CD4-positive, alpha-beta memory T cell (primary cell): ENCODE measurements around the gene DMKN. TPM values are rescaled to one million over a fixed set of nuclear protein-coding genes. Genes with fewer than 3 reads are reported as not detected.

ENCODE experiments used
- CTCF ChIA-PET: fragments of 350-600 bp; sonication (Branson Sonifier 250); formaldehyde crosslinking; loops from one replicate; lab custom pipeline; 2021; ENCODE audit warnings: inconsistent platforms; ENCODE audit not compliant: partially characterized antibody; lab: Charles Lee
- POLR2A ChIA-PET: fragments of 350-600 bp; sonication (Branson Sonifier 250); formaldehyde crosslinking; loops from one replicate; lab custom pipeline; 2021; ENCODE audit not compliant: partially characterized antibody; lab: Charles Lee
- DNase-seq, 5 donors: peaks; one replicate each; pipeline versions ENCODE4 v3.0.0 to v3.0.0-alpha.2; 2020 to 2022; ENCODE audit warnings: mixed read lengths in 1 of 5
- H3K27ac ChIP-seq: one replicate; pipeline ENCODE4 v1.7.0; 2013; ENCODE audit warnings: low read depth, low read length
- H3K27me3 ChIP-seq: 2 replicates; pipeline ENCODE4 v1.7.0; 2013; ENCODE audit warnings: mild to moderate bottlenecking, low read length, moderate library complexity; ENCODE audit not compliant: insufficient read depth
- H3K36me3 ChIP-seq: 2 replicates; pipeline ENCODE4 v1.7.0; 2013; ENCODE audit warnings: mild to moderate bottlenecking, low read length, moderate library complexity; ENCODE audit not compliant: insufficient read depth
- H3K4me1 ChIP-seq: 2 replicates; pipeline ENCODE4 v1.7.0; 2013; ENCODE audit warnings: mild to moderate bottlenecking, low read length, moderate library complexity; ENCODE audit not compliant: insufficient read depth
- H3K4me3 ChIP-seq, 2 donors: one replicate each; pipeline ENCODE4 v1.7.0; 2013; ENCODE audit warnings: low read length in 2 of 2, mild to moderate bottlenecking in 1 of 2
- H3K9me3 ChIP-seq, 2 donors: one replicate each; pipeline ENCODE4 v1.7.0; 2013; ENCODE audit warnings: low read length in 2 of 2, control low read depth in 1 of 2; ENCODE audit not compliant: control insufficient read depth in 1 of 2
- H3K27ac Mint-ChIP-seq, 7 donors: one replicate each; pipeline ENCODE4 v1.8.0; 2020 to 2021; ENCODE audit warnings: mixed read lengths in 7 of 7, mild to moderate bottlenecking in 6 of 7, inconsistent platforms in 3 of 7, moderate library complexity in 3 of 7
- H3K27me3 Mint-ChIP-seq, 2 donors: one replicate each; pipeline ENCODE4 v1.8.0; 2020 to 2021; ENCODE audit warnings: mixed read lengths in 2 of 2
- H3K36me3 Mint-ChIP-seq, 2 donors: one replicate each; pipeline ENCODE4 v1.8.0; 2020 to 2021; ENCODE audit warnings: mixed read lengths in 2 of 2, inconsistent platforms in 1 of 2, mild to moderate bottlenecking in 1 of 2
- H3K4me1 Mint-ChIP-seq, 4 donors: one replicate each; pipeline ENCODE4 v1.8.0; 2020 to 2021; ENCODE audit warnings: mixed read lengths in 4 of 4, mild to moderate bottlenecking in 1 of 4
- H3K4me3 Mint-ChIP-seq, 8 donors: one replicate each; pipeline ENCODE4 v1.8.0; 2020 to 2021; ENCODE audit warnings: mixed read lengths in 8 of 8, mild to moderate bottlenecking in 7 of 8, moderate library complexity in 6 of 8, inconsistent platforms in 3 of 8
- H3K9me3 Mint-ChIP-seq, 8 donors: one replicate each; pipeline ENCODE4 v1.8.0; 2020 to 2021; ENCODE audit warnings: mixed read lengths in 8 of 8, mild to moderate bottlenecking in 5 of 8, inconsistent platforms in 3 of 8, moderate library complexity in 1 of 8
- intact Hi-C: fragments of 100-400 bp; cut with micrococcal nuclease; formaldehyde crosslinking; loops from one replicate; pipeline ENCODE4 v1.15.1; 2023
- polyA plus RNA-seq, 2 donors: library from polyadenylated mRNA; unstranded; fragments of 300-500 nt; fragmentation: Illumina TruSeq; gene quantifications; one replicate each; pipeline ENCODE4 v1.2.3, GENCODE V29; 2021
- total RNA-seq, 2 experiments: library from RNA; stranded (reverse); gene quantifications; one replicate each; pipeline ENCODE4 v1.2.3, GENCODE V29; 2021

DMKN gene
- total and polyA plus RNA-seq, 4 experiments from 2014 or later, result 0.89 to 1.4 (median 0.97) TPM; not detected in 1

- no peak overlapping the region for H3K27ac ChIP-seq
- Mint-ChIP-seq H3K4me3 (no peak overlapping the region), H3K27me3 (peaks cover 12 to 26% of the 10 kb centered on the region in 2 donors), H3K4me1 (peaks cover 10 to 23% (median 15%) of the 10 kb centered on the region in 4 donors), H3K9me3 (no peaks in the 10 kb centered on the region), H3K27ac (peak overlapping the region in 1 of 7 donors; percentile 2), H3K36me3 (no peaks in the 10 kb centered on the region)
- H3K27me3 ChIP-seq, result no peaks in the 10 kb centered on the region
- intact Hi-C loops, result no loop called here
- H3K4me1 ChIP-seq, result peaks cover 19% of the 10 kb centered on the region
- no peak overlapping the region for H3K4me3 ChIP-seq
- DNase-seq, result no peak
- ChIA-PET POLR2A (no interaction called here), CTCF (interaction anchor here (1.3 to 3.7 kb wide), 2 partner anchors 9 to 11 kb away, joined by 4 to 17 read pairs; no protein-coding TSS in a partner anchor)
- no peaks in the 10 kb centered on the region for H3K9me3 ChIP-seq
- H3K36me3 ChIP-seq, result no peaks in the 10 kb centered on the region
Measured at GRCh38 chr19:35506011-35506410, 7.4 kb downstream of the DMKN start.

- CTCF ChIA-PET, result no interaction called here
- Histone ChIP-seq H3K36me3 (no peaks in the 10 kb centered on the region), H3K27ac (no peak overlapping the region), H3K4me1 (no peaks in the 10 kb centered on the region), H3K4me3 (no peak overlapping the region), H3K27me3 (no peaks in the 10 kb centered on the region), H3K9me3 (no peaks in the 10 kb centered on the region)
- H3K4me1 Mint-ChIP-seq, result peaks cover 0 to 5% (median 2%) of the 10 kb centered on the region in 4 donors
- DNase-seq, result no peak
- H3K36me3 Mint-ChIP-seq, result no peaks in the 10 kb centered on the region
- peak overlapping the region in 1 of 7 donors; percentile 25 for H3K27ac Mint-ChIP-seq
- intact Hi-C loops, result no loop called here
- POLR2A ChIA-PET, result no interaction called here
- no peak overlapping the region for H3K4me3 Mint-ChIP-seq
- no peaks in the 10 kb centered on the region for H3K9me3 Mint-ChIP-seq
- peaks cover 5 to 17% of the 10 kb centered on the region in 2 donors for H3K27me3 Mint-ChIP-seq
Measured at GRCh38 chr19:35502751-35503150, 10.7 kb downstream of the DMKN start.

- H3K4me3 ChIP-seq, result no peak overlapping the region
- H3K27me3 Mint-ChIP-seq, result peaks cover 5 to 15% of the 10 kb centered on the region in 2 donors
- H3K27ac ChIP-seq, result no peak overlapping the region
- no peaks in the 10 kb centered on the region for H3K9me3 ChIP-seq
- CTCF ChIA-PET, result interaction anchor here (2.3 kb wide), 1 partner anchor 9 kb away, joined by 10 read pairs; no protein-coding TSS in a partner anchor
- H3K27ac Mint-ChIP-seq, result no peak overlapping the region
- H3K36me3 ChIP-seq, result no peaks in the 10 kb centered on the region
- H3K4me1 ChIP-seq, result no peaks in the 10 kb centered on the region
- no peak for DNase-seq
- POLR2A ChIA-PET, result no interaction called here
- no peak overlapping the region for H3K4me3 Mint-ChIP-seq
- H3K9me3 Mint-ChIP-seq, result no peaks in the 10 kb centered on the region
- peaks cover 0 to 5% (median 2%) of the 10 kb centered on the region in 4 donors for H3K4me1 Mint-ChIP-seq
- H3K27me3 ChIP-seq, result no peaks in the 10 kb centered on the region
- no peaks in the 10 kb centered on the region for H3K36me3 Mint-ChIP-seq
- intact Hi-C loops, result no loop called here
Measured at GRCh38 chr19:35501684-35502083, 11.8 kb downstream of the DMKN start.

GRCh38 chr19:35500611-35501010 is 12.8 kb downstream of the DMKN start:
- no peaks in the 10 kb centered on the region for H3K9me3 ChIP-seq
- CTCF ChIA-PET, result interaction anchor here (2.3 kb wide), 1 partner anchor 10 kb away, joined by 10 read pairs; no protein-coding TSS in a partner anchor
- no peaks in the 10 kb centered on the region for H3K27me3 ChIP-seq
- POLR2A ChIA-PET, result no interaction called here
- peaks cover under 1% of the 10 kb centered on the region for H3K4me1 ChIP-seq
- no peak overlapping the region for H3K27ac ChIP-seq
- H3K36me3 ChIP-seq, result no peaks in the 10 kb centered on the region
- H3K9me3 Mint-ChIP-seq, result no peaks in the 10 kb centered on the region
- H3K27me3 Mint-ChIP-seq, result peaks cover 1 to 9% of the 10 kb centered on the region in 2 donors
- no peak overlapping the region for H3K4me3 Mint-ChIP-seq
- peaks cover 0 to 5% (median 2%) of the 10 kb centered on the region in 4 donors for H3K4me1 Mint-ChIP-seq
- H3K36me3 Mint-ChIP-seq, result no peaks in the 10 kb centered on the region
- DNase-seq, result no peak
- intact Hi-C loops, result no loop called here
- H3K27ac Mint-ChIP-seq, result no peak overlapping the region
- no peak overlapping the region for H3K4me3 ChIP-seq

- H3K4me1 Mint-ChIP-seq, result peaks cover 0 to 13% (median 7%) of the 10 kb centered on the region in 4 donors
- POLR2A ChIA-PET, result no interaction called here
- Histone ChIP-seq H3K27me3 (no peaks in the 10 kb centered on the region), H3K9me3 (no peaks in the 10 kb centered on the region), H3K4me1 (peaks cover 7% of the 10 kb centered on the region), H3K36me3 (no peaks in the 10 kb centered on the region), H3K27ac (no peak overlapping the region), H3K4me3 (no peak overlapping the region)
- H3K9me3 Mint-ChIP-seq, result no peaks in the 10 kb centered on the region
- intact Hi-C loops, result no loop called here
- no peak for DNase-seq
- no peak overlapping the region for H3K27ac Mint-ChIP-seq
- no peak overlapping the region for H3K4me3 Mint-ChIP-seq
- peaks cover 3 to 11% of the 10 kb centered on the region in 2 donors for H3K27me3 Mint-ChIP-seq
- H3K36me3 Mint-ChIP-seq, result no peaks in the 10 kb centered on the region
- CTCF ChIA-PET, result no interaction called here
Measured at GRCh38 chr19:35498984-35499527, 14.4 kb downstream of the DMKN start.

- Mint-ChIP-seq H3K36me3 (no peaks in the 10 kb centered on the region), H3K27me3 (peaks cover 3 to 11% of the 10 kb centered on the region in 2 donors), H3K4me1 (peaks cover 0 to 13% (median 7%) of the 10 kb centered on the region in 4 donors), H3K27ac (no peak overlapping the region), H3K9me3 (no peaks in the 10 kb centered on the region), H3K4me3 (no peak overlapping the region)
- intact Hi-C loops, result no loop called here
- ChIA-PET CTCF (interaction anchor here (5.0 kb wide), 1 partner anchor 145 kb away, joined by 69 read pairs; no protein-coding TSS in a partner anchor), POLR2A (no interaction called here)
- Histone ChIP-seq H3K27ac (no peak overlapping the region), H3K9me3 (no peaks in the 10 kb centered on the region), H3K27me3 (no peaks in the 10 kb centered on the region), H3K4me3 (no peak overlapping the region), H3K4me1 (peaks cover 7% of the 10 kb centered on the region), H3K36me3 (no peaks in the 10 kb centered on the region)
- DNase-seq, result no peak
Measured at GRCh38 chr19:35498220-35498619, 15.2 kb downstream of the DMKN start.

- Histone ChIP-seq H3K27me3 (no peaks in the 10 kb centered on the region), H3K4me1 (peaks cover 7% of the 10 kb centered on the region), H3K27ac (no peak overlapping the region), H3K36me3 (no peaks in the 10 kb centered on the region), H3K9me3 (no peaks in the 10 kb centered on the region), H3K4me3 (no peak overlapping the region)
- Mint-ChIP-seq H3K4me1 (peaks cover 0 to 13% (median 7%) of the 10 kb centered on the region in 4 donors), H3K27ac (peak overlapping the region in 1 of 7 donors; percentile 55), H3K36me3 (no peaks in the 10 kb centered on the region), H3K9me3 (no peaks in the 10 kb centered on the region), H3K4me3 (no peak overlapping the region), H3K27me3 (peaks cover 4 to 14% of the 10 kb centered on the region in 2 donors)
- intact Hi-C loops, result no loop called here
- no peak for DNase-seq
- POLR2A ChIA-PET, result no interaction called here
- CTCF ChIA-PET, result interaction anchor here (0.6 to 5.0 kb wide), 4 partner anchors 34 to 316 kb away, joined by 3 to 69 read pairs (median 4); no protein-coding TSS in a partner anchor
Measured at GRCh38 chr19:35497406-35497805, 16.0 kb downstream of the DMKN start.
